C4-2B (cell line): ENCODE results near the gene PRKCA.
"Not testable (repeated sequence)": the region's sequence is repeated elsewhere in the genome, so short reads cannot be mapped to it uniquely, and the experiment has no call there.

Source experiments
- ZFX ChIP-seq: fragments of 450-650 bp; IDR thresholded peaks from 2 replicates; pipeline ENCODE4 v1.6.1; 2017
- TF ChIP-seq, protein P1 (sequence below): fragments of 450-650 bp; conservative IDR thresholded peaks from 2 replicates; pipeline ENCODE4 v1.5.1; 2017; ENCODE audit warnings: mild to moderate bottlenecking

GRCh38 chr17:66324381-66325004 lies 22.1 kb downstream of the PRKCA start:
- TF ChIP-seq, protein P1, sequence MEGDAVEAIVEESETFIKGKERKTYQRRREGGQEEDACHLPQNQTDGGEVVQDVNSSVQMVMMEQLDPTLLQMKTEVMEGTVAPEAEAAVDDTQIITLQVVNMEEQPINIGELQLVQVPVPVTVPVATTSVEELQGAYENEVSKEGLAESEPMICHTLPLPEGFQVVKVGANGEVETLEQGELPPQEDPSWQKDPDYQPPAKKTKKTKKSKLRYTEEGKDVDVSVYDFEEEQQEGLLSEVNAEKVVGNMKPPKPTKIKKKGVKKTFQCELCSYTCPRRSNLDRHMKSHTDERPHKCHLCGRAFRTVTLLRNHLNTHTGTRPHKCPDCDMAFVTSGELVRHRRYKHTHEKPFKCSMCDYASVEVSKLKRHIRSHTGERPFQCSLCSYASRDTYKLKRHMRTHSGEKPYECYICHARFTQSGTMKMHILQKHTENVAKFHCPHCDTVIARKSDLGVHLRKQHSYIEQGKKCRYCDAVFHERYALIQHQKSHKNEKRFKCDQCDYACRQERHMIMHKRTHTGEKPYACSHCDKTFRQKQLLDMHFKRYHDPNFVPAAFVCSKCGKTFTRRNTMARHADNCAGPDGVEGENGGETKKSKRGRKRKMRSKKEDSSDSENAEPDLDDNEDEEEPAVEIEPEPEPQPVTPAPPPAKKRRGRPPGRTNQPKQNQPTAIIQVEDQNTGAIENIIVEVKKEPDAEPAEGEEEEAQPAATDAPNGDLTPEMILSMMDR: not testable (repeated sequence)
- TF ChIP-seq ZFX: not testable (repeated sequence)
